Loucy (cell line): ENCODE results near the gene TMEM132E.

Experiments
- EZH2phosphoT487 ChIP-seq: fragments of 200-600 bp; IDR thresholded peaks from 2 replicates; pipeline ENCODE4 v1.6.1; 2018; ENCODE audit warnings: antibody characterized with exemption, mild to moderate bottlenecking, moderate library complexity, borderline replicate concordance
- TF ChIP-seq, protein P1 (sequence below): fragments of 200-600 bp; sonication (generic); conservative IDR thresholded peaks from 2 replicates; pipeline ENCODE4 v1.5.1; 2014; ENCODE audit warnings: mild to moderate bottlenecking, antibody characterized with exemption, low read length

DNA sequence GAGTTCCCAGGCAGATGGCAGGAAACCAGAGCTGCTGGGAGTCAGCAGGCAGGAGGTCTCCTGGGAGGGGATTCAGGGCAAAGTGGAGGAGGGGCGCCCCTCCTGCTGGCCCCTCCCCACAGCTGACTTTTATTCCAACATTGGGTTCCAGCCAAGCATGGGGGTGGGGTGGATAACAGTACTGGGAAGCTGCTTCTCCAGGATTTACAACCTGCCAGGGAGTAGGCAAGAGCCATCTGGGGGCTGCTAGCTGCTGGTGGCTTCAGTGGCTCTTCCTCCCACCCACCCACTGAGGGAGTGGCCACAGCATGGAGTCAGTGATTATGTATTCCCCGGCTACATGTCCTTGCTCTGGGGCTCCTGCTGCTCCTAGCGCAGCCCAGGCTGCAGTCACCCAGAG is 36.8 kb downstream of the TMEM132E start:
- TF ChIP-seq, protein P1, sequence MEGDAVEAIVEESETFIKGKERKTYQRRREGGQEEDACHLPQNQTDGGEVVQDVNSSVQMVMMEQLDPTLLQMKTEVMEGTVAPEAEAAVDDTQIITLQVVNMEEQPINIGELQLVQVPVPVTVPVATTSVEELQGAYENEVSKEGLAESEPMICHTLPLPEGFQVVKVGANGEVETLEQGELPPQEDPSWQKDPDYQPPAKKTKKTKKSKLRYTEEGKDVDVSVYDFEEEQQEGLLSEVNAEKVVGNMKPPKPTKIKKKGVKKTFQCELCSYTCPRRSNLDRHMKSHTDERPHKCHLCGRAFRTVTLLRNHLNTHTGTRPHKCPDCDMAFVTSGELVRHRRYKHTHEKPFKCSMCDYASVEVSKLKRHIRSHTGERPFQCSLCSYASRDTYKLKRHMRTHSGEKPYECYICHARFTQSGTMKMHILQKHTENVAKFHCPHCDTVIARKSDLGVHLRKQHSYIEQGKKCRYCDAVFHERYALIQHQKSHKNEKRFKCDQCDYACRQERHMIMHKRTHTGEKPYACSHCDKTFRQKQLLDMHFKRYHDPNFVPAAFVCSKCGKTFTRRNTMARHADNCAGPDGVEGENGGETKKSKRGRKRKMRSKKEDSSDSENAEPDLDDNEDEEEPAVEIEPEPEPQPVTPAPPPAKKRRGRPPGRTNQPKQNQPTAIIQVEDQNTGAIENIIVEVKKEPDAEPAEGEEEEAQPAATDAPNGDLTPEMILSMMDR = no peak
- no peak for TF ChIP-seq EZH2phosphoT487
